Measurements from ENCODE around the gene KDM4B. TPM values are rescaled to one million over a fixed set of nuclear protein-coding genes. Genes with fewer than 3 reads are reported as not detected.

Gene KDM4B
- total RNA-seq, 4 donors from 2014 or later: 18.4 to 94.7 (median 25.6) TPM

DNA sequence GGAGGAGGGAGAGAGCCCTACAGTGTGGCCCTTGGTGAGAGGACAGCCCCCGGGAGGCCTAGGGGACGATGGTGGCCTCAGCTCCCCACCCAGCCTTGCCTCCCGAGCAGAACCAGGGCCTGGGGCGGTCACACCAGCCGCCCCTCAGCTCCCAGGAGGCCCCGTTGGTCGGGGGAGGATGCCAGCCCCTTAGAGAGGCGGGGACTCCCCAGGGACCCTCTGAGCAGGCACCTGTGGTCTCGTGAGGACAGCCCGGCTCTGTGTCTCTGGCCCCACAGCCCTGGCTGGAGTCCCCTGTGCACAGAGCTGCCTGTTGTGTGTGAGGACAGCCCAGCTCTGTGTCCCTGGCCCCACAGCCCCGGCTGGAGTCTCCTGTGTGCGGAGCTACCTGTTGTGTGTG, 158.8 kb downstream of the KDM4B start:
- intact Hi-C loops (cut with DNase I; ENCODE audit: low total_unique reads): no loop called here
- no peaks in the 10 kb centered on the region for H3K36me3 ChIP-seq
- no peak for TF ChIP-seq POLR2A (IDR thresholded peaks at IDR 0.05)
- TF ChIP-seq, protein P1, sequence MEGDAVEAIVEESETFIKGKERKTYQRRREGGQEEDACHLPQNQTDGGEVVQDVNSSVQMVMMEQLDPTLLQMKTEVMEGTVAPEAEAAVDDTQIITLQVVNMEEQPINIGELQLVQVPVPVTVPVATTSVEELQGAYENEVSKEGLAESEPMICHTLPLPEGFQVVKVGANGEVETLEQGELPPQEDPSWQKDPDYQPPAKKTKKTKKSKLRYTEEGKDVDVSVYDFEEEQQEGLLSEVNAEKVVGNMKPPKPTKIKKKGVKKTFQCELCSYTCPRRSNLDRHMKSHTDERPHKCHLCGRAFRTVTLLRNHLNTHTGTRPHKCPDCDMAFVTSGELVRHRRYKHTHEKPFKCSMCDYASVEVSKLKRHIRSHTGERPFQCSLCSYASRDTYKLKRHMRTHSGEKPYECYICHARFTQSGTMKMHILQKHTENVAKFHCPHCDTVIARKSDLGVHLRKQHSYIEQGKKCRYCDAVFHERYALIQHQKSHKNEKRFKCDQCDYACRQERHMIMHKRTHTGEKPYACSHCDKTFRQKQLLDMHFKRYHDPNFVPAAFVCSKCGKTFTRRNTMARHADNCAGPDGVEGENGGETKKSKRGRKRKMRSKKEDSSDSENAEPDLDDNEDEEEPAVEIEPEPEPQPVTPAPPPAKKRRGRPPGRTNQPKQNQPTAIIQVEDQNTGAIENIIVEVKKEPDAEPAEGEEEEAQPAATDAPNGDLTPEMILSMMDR (IDR thresholded peaks at IDR 0.05): no peak
- no peaks in the 10 kb centered on the region for H3K9me3 ChIP-seq
- H3K4me1 ChIP-seq: peaks cover 2 to 9% of the 10 kb centered on the region in 2 donors
- H3K4me3 ChIP-seq: no peak overlapping the region
- DNase-seq: no peak
- peak overlapping the region in 1 of 2 donors; percentile 53 for H3K27ac ChIP-seq
- H3K27me3 ChIP-seq: no peaks in the 10 kb centered on the region

DNA sequence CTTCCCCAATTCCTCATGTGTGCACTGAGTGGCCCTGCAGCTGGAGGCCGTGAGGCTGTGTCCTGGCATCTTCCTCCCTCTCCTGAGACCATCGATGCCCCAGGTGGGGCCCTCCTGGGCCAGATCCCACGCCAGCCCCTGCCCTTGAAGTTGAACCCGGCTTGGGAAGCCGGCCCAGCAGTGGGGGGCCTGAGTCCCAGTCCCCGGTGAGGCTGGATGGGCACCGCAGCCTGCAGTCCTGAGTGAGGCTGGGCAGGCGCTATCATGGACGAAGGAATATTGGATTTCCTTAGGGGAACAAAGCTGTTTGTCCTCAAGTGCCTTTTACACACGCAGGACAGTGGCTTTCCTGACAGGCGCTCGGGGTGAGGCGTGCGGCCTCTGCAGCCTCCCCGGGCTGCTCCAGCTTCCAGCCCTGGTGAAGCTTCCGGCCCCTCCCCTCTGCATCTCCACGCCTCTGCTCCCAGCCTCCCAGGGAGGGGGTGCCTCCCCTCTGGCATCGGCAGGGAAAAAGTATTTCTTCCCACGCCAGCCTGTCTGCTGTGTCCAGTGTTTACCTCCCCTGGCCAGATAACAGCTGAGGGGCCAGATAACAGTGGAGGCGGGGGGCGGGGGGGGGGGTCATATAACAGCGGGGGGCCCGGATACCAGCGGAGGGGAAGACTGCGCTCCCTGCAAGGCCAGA, 159.5 kb downstream of the KDM4B start:
- Histone ChIP-seq H3K36me3 (no peaks in the 10 kb centered on the region), H3K9me3 (no peaks in the 10 kb centered on the region), H3K4me1 (peaks cover 2 to 9% of the 10 kb centered on the region in 2 donors), H3K27ac (peak overlapping the region in 1 of 2 donors; percentile 53), H3K4me3 (no peak overlapping the region), H3K27me3 (no peaks in the 10 kb centered on the region)
- intact Hi-C loops (cut with DNase I; ENCODE audit: low total_unique reads): no loop called here
- DNase-seq: peak; percentile 65 to 67
- TF ChIP-seq, protein P1 (IDR thresholded peaks at IDR 0.05): no peak
- no peak for TF ChIP-seq POLR2A (IDR thresholded peaks at IDR 0.05)

DNA sequence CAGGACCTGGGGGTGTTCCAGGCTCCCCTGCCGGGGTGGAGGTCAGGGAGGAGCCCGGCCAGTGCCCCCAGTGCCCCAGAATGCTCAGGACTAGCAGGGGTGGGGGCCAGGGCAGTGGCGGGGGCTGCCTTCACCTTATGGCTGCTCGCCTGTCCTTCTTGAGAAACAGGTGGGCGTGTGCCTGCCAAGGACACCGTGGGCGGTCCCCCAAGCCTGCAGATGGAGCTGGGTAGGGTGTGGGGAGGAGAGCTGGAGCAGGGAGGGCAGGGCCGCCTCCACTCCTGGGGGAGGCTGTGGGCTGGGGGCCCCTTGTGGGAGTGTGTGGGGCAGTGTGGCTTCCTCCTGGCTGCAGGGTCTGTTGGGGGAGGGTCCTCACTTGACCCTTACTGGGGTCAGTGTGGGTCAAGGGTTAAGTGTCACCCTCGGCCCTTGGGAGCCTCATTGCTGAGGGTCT, 160.1 kb downstream of the KDM4B start:
- TF ChIP-seq POLR2A (IDR thresholded peaks at IDR 0.05): no peak
- TF ChIP-seq, protein P1 (IDR thresholded peaks at IDR 0.05): no peak
- intact Hi-C loops (cut with DNase I; ENCODE audit: low total_unique reads): no loop called here
- Histone ChIP-seq H3K4me3 (no peak overlapping the region), H3K27me3 (no peaks in the 10 kb centered on the region), H3K27ac (peak overlapping the region in 1 of 2 donors; percentile 53), H3K36me3 (no peaks in the 10 kb centered on the region), H3K4me1 (peaks cover 2 to 9% of the 10 kb centered on the region in 2 donors), H3K9me3 (no peaks in the 10 kb centered on the region)
- DNase-seq: peak; percentile 49 to 52

DNA sequence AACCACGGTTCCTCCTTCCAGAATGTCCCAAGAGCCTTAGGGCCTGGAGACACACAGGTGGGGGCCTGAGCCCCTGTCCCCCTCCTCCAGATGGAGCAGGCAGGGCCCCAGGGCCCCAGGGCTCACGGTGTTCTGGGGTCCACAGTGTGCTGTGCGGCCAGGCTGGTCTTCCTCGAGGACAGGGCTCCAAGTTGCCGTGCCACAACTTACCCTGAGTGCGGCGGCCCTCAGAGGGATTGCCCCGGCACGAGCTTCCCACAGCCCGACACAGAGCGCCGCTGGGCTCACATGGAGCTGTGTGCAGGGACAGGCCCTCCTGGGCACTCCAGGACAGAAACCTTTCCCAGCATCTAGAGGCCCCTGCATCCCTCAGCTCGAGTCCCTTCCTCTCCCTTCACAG, 160.8 kb downstream of the KDM4B start:
- no peak for DNase-seq
- intact Hi-C loops (cut with DNase I; ENCODE audit: low total_unique reads): no loop called here
- no peaks in the 10 kb centered on the region for H3K9me3 ChIP-seq
- no peaks in the 10 kb centered on the region for H3K27me3 ChIP-seq
- TF ChIP-seq POLR2A (IDR thresholded peaks at IDR 0.05): no peak
- TF ChIP-seq, protein P1 (IDR thresholded peaks at IDR 0.05): no peak
- H3K4me1 ChIP-seq: peaks cover 2 to 9% of the 10 kb centered on the region in 2 donors
- no peak overlapping the region for H3K27ac ChIP-seq
- H3K36me3 ChIP-seq: no peaks in the 10 kb centered on the region
- no peak overlapping the region for H3K4me3 ChIP-seq

DNA sequence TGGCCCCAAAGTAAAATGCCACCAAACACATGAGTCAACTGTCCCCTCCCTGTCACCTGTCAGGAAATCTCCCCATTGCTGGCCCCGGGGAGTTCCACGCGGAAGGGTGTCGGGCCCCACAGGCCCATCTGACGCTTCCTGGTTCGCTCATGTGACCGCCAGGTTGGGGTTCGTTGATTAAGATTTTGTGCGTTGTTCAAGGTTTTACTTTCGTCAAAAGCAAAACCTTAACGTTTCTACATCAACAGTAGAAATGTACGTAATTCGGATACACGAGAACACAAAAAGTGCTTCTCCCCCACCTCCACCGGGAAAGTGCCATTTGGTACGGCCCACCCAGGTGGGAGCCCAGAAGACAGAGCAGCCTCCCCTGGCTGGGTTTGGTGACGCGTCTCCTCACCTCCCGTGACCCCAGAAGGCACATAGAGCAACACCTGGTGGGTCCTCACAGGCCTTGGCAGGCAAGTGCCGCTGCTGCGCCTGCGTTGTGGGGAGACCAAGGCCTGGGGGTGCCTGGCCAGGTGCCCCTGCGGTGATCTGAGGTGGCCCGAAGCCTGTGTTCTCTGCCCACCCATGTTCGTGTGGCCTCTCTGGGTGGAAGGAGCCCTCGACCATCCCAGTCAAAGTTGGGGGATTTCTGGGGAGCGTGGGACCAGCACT, 161.6 kb downstream of the KDM4B start:
- no peak for DNase-seq
- Histone ChIP-seq H3K9me3 (no peaks in the 10 kb centered on the region), H3K27ac (no peak overlapping the region), H3K4me3 (no peak overlapping the region), H3K36me3 (no peaks in the 10 kb centered on the region), H3K27me3 (no peaks in the 10 kb centered on the region), H3K4me1 (peaks cover 2 to 9% of the 10 kb centered on the region in 2 donors)
- intact Hi-C loops (cut with DNase I; ENCODE audit: low total_unique reads): no loop called here
- TF ChIP-seq POLR2A (IDR thresholded peaks at IDR 0.05): no peak

Data from uterus (tissue), 4 donors.